HCT116 (cell line): ENCODE measurements around the gene CPSF4L. TPM values are rescaled to one million over a fixed set of nuclear protein-coding genes. Genes with fewer than 3 reads are reported as not detected.

ENCODE experiments used
- ATAC-seq: fragments of 200-7000 bp; cut with Tn5 transposase; 2 replicates; pipeline ENCODE4 v1.9.1; 2020; ENCODE audit warnings: mild to moderate bottlenecking, moderate library complexity
- BruUV-seq: library from RNA; stranded (reverse); fragments of 400-500 nt; replicated peaks from 2 replicates; lab custom pipeline; 2021; lab: Mats Ljungman, UMichigan
- CTCF ChIA-PET: fragments of 300-600 bp; sonication (Branson Sonifier 250); formaldehyde crosslinking; loops from one replicate; lab custom pipeline; 2021; ENCODE audit warnings: antibody characterized with exemption; lab: Charles Lee
- POLR2A ChIA-PET: fragments of 300-600, 350-600 bp; sonication (Branson Sonifier 250); formaldehyde crosslinking; loops from one replicate; lab custom pipeline; 2021; ENCODE audit warnings: antibody characterized with exemption; lab: Charles Lee
- RAD21 ChIA-PET, 2 experiments: fragments of 300-600 bp; sonication (Branson Sonifier 250); formaldehyde crosslinking; loops; one replicate each; lab custom pipeline; 2023; ENCODE audit warnings: low total read pairs in 2 of 2; ENCODE audit not compliant: uncharacterized antibody in 2 of 2, unreplicated experiment in 2 of 2, low non-redundant PET in 1 of 2; lab: Charles Lee
- DNase-seq: peaks from one replicate; pipeline ENCODE4 v3.0.0-alpha.2; 2010; ENCODE audit warnings: low read depth, low spot score
- H2AFZ ChIP-seq: fragments of 200-600 bp; shearing (Covaris generic), sonication (generic); 2 replicates; pipeline ENCODE4 v1.6.1; 2017; ENCODE audit warnings: low read depth, mixed run types, mixed read lengths, antibody characterized with exemption, low read length; ENCODE audit not compliant: poor library complexity, severe bottlenecking
- H3K27ac ChIP-seq: 2 replicates; pipeline ENCODE4 v1.5.1; 2012; ENCODE audit warnings: low read depth, low read length
- H3K27me3 ChIP-seq: fragments of 200-600 bp; sonication (generic); 2 replicates; pipeline ENCODE4 v1.6.1; 2016; ENCODE audit warnings: mixed run types, low read length, mixed read lengths; ENCODE audit not compliant: insufficient read depth
- H3K36me3 ChIP-seq, 2 experiments: fragments of 200-500 bp in 1 of 2; fragments of 200-600 bp in 1 of 2; sonication (Bioruptor generic) in 1 of 2; sonication (generic) in 1 of 2; 2 replicates each; pipeline versions ENCODE4 v1.5.1 to v1.6.1; 2014 to 2016; ENCODE audit warnings: low read length in 2 of 2, inconsistent platforms in 1 of 2, mixed read lengths in 1 of 2, mixed run types in 1 of 2; ENCODE audit not compliant: insufficient read depth in 2 of 2, control insufficient read depth in 1 of 2
- H3K4me1 ChIP-seq, 2 experiments: fragments of 200-600 bp in 1 of 2; sonication (generic) in 1 of 2; 2 replicates each; pipeline versions ENCODE4 v1.5.1 to v1.6.1; 2012 to 2017; ENCODE audit warnings: low read length in 2 of 2, inconsistent platforms in 1 of 2, mild to moderate bottlenecking in 1 of 2, mixed read lengths in 1 of 2, mixed run types in 1 of 2, moderate library complexity in 1 of 2; ENCODE audit not compliant: insufficient read depth in 2 of 2, control insufficient read depth in 1 of 2
- H3K4me2 ChIP-seq: fragments of 200-600 bp; sonication (generic); 2 replicates; pipeline ENCODE4 v1.6.1; 2017; ENCODE audit warnings: mixed run types, low read length, mixed read lengths
- H3K4me3 ChIP-seq, 2 experiments: fragments of 200-600 bp in 1 of 2; sonication (generic) in 1 of 2; replicated peaks in 1 of 2; 2 replicates each; pipeline ENCODE4 v1.5.1; 2011 to 2016; ENCODE audit warnings: low read length in 2 of 2, control low read depth in 1 of 2, low read depth in 1 of 2, mild to moderate bottlenecking in 1 of 2, mixed read lengths in 1 of 2, mixed run types in 1 of 2
- H3K79me2 ChIP-seq: fragments of 200-600 bp; sonication (generic); 2 replicates; pipeline ENCODE4 v1.6.1; 2017; ENCODE audit warnings: mild to moderate bottlenecking, mixed run types, low read length, moderate library complexity, mixed read lengths; ENCODE audit not compliant: insufficient read depth
- H3K9ac ChIP-seq: fragments of 200-600 bp; sonication (generic); 2 replicates; pipeline ENCODE4 v1.6.1; 2016; ENCODE audit warnings: low read length, mixed read lengths
- H3K9me2 ChIP-seq: fragments of 200-600 bp; sonication (generic), shearing (Covaris generic); 2 replicates; pipeline ENCODE4 v1.6.1; 2017; ENCODE audit warnings: mixed run types, mild to moderate bottlenecking, moderate library complexity; ENCODE audit not compliant: insufficient read depth
- H3K9me3 ChIP-seq, 2 experiments: fragments of 200-500 bp in 1 of 2; fragments of 200-600 bp in 1 of 2; sonication (Bioruptor generic) in 1 of 2; sonication (generic) in 1 of 2; 2 replicates each; pipeline ENCODE4 v1.6.1; 2014 to 2017; ENCODE audit warnings: low read length in 2 of 2, mixed read lengths in 2 of 2, inconsistent platforms in 1 of 2, low read depth in 1 of 2, mild to moderate bottlenecking in 1 of 2, mixed run types in 1 of 2, moderate library complexity in 1 of 2; ENCODE audit not compliant: control insufficient read depth in 1 of 2, insufficient read depth in 1 of 2
- H4K20me1 ChIP-seq: fragments of 200-600 bp; sonication (generic), shearing (Covaris generic); 2 replicates; pipeline ENCODE4 v1.6.1; 2017; ENCODE audit warnings: mixed run types, mild to moderate bottlenecking, moderate library complexity; ENCODE audit not compliant: insufficient read depth
- CTCF ChIP-seq, 3 experiments: fragments of 200-600 bp in 1 of 3; sonication (generic) in 1 of 3; IDR thresholded peaks in 2 of 3; conservative IDR thresholded peaks in 1 of 3; 2 replicates each; pipeline ENCODE4 v1.5.1; 2012 to 2017; ENCODE audit warnings: low read depth in 2 of 3, low read length in 2 of 3, antibody characterized with exemption in 1 of 3, borderline replicate concordance in 1 of 3, control low read depth in 1 of 3, mild to moderate bottlenecking in 1 of 3, mixed read lengths in 1 of 3, mixed run types in 1 of 3, moderate library complexity in 1 of 3; ENCODE audit not compliant: insufficient read depth in 1 of 3
- EZH2 ChIP-seq: fragments of 200-600 bp; sonication (generic); IDR thresholded peaks from 2 replicates; pipeline ENCODE4 v1.6.1; 2017; ENCODE audit warnings: antibody characterized with exemption, mixed run types
- EZH2phosphoT487 ChIP-seq: fragments of 200-600 bp; IDR thresholded peaks from 2 replicates; pipeline ENCODE4 v1.6.1; 2018; ENCODE audit warnings: antibody characterized with exemption, borderline replicate concordance
- REST ChIP-seq: IDR thresholded peaks from 2 replicates; pipeline ENCODE4 v1.6.1; 2012; ENCODE audit warnings: low read depth
- SRF ChIP-seq: IDR thresholded peaks from 2 replicates; pipeline ENCODE4 v1.6.1; 2012; ENCODE audit warnings: low read depth
- intact Hi-C: fragments of 100-400 bp; cut with micrococcal nuclease; formaldehyde crosslinking; loops from 2 replicates; pipeline ENCODE4 v1.10.0; 2022
- total RNA-seq: library from RNA; stranded (reverse); gene quantifications from one replicate; pipeline ENCODE4 v1.2.1, GENCODE V29; 2021; ENCODE audit not compliant: unreplicated experiment

The CPSF4L gene
- total RNA-seq, 1 experiment from 2014 or later = not detected

DNA sequence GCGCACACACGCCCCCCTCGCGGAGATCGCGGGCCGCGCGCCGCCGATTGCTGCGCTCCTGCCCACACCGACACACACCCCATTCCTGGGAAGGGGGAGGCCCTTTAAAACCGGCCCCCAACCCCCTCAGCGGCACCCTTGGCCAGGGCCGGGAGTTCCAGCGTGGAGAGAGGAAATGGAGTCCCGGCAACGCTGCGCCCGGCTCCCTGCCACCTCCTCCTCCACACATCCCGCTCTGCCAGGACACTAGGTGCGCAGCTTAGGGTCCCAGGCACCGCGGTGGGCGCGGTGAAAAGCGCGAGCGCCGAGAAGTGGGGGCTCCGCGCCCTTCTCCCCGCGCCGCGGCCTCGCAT, 49.7 kb upstream of the CPSF4L start:
- peaks cover 39 to 51% of the 10 kb centered on the region in 2 experiments for H3K4me1 ChIP-seq
- H3K27me3 ChIP-seq = no peaks in the 10 kb centered on the region
- peak overlapping the region; percentile 96 for H3K4me2 ChIP-seq
- TF ChIP-seq CTCF (IDR thresholded peaks at IDR 0.05 in 2 of 3, conservative IDR thresholded peaks at IDR 0.05 in 1 of 3; ENCODE audit: borderline replicate concordance in 1 of 3, insufficient read depth in 1 of 3, low read depth in 2 of 3, low read length in 2 of 3) = no peak
- TF ChIP-seq EZH2phosphoT487 = no peak
- no peak for TF ChIP-seq SRF
- no peak for TF ChIP-seq EZH2
- TF ChIP-seq REST = no peak
- peaks cover 50% of the 10 kb centered on the region for H3K79me2 ChIP-seq
- H4K20me1 ChIP-seq = no peaks in the 10 kb centered on the region
- H3K27ac ChIP-seq = peak overlapping the region; percentile 88
- H2AFZ ChIP-seq = no peak overlapping the region
- peak overlapping the region; percentile 96 for H3K9ac ChIP-seq
- no peaks in the 10 kb centered on the region for H3K9me3 ChIP-seq
- no peaks in the 10 kb centered on the region for H3K36me3 ChIP-seq
- POLR2A ChIA-PET = interaction anchor here (0.6 to 1.6 kb wide), 7 partner anchors 10 to 719 kb away, joined by 3 to 8 read pairs (median 6); no protein-coding TSS in a partner anchor
- RAD21 ChIA-PET = interaction anchor here (0.7 to 2.0 kb wide), 3 partner anchors 49 to 305 kb away, joined by 3 to 6 read pairs (median 4); no protein-coding TSS in a partner anchor
- ATAC-seq (peak; percentile 18), DNase-seq (no peak)
- no peaks in the 10 kb centered on the region for H3K9me2 ChIP-seq
- CTCF ChIA-PET = interaction anchor here (0.8 to 2.2 kb wide), 12 partner anchors 8 to 59 kb away, joined by 3 to 25 read pairs (median 4); no protein-coding TSS in a partner anchor
- H3K4me3 ChIP-seq = peak overlapping the region; percentile 97 to 100
- intact Hi-C loops = loop anchor here (1.0 to 2.0 kb wide), 2 partner anchors 29 to 59 kb away; no protein-coding TSS in a partner anchor
- TSS peak; percentile 27 for BruUV-seq
